Inferior parietal cortex (tissue), 1 donor: Measurements from ENCODE around the gene VSTM2B.

ENCODE experiments used
- DNase-seq: peaks from one replicate; pipeline ENCODE4 v3.0.0-alpha.2; 2016; ENCODE audit errors: extremely low spot score

VSTM2B gene

DNA sequence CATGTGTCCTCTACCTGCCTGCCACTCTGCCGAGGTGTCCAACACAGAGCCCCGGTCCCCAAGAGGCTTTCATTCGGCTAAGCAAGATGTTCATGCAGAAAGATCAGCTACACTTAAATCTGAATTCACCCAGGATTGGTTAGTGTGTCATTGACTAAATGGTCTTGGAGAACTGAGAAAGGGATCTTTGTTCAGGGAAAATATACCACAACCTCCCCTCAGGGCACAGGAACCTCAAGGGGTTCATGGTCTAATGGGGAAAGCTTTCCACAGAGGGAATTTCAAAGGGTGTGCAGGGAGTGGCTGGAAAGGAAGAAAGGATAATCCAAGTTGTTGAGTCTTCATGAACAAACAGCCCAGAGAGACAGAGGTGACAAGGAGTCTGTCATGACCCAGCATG is 65.9 kb downstream of the VSTM2B start:
- DNase-seq: no peak

DNA sequence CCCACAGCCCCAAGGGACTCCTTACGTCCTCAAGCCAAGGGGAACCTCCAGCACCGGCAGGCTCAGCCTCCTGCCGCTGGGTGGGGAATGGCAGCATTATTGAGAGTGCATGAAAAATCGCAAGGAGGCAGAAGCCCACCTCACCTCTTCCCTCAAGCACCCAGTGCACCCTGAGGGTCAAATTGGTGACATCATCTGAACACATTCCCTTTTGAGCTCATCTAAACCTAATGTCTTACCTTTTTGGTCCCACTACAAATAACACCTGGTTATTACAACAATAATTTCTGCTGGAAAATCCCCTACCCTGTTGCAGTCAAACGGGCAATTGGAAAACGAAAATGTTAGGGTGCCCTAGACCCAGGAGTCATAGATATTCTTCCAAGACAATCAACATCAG is 68.1 kb downstream of the VSTM2B start:
- no peak for DNase-seq

DNA sequence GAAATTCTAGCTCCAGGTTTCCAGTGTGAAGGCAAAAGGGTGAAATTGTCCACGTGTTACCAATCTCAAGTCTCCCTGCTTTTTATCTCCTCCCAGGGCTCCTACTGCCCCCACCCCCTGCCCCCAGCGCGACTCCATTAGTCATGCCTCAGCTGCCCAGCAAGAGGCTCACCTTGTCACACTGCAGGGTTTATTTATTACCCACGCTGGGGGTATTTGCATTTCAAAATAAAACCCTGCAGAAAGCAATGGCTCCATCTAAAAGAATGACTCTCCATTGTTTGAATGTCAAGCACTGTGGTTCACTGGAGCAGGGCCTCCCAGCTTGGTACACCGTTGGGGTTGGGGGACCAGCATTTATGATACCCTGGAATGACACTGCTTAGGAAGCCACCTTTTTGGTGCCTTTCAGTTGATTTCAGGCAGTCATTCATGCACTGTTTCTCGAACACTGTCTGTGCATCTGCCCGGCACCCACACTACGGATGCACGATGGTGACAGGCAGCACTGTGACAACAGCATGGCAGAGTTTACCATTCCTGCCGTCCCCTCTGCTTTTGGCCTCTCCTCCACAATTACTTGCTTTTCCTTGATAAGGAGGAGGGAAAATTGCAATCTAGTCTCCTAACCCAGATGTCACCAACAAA is 70.4 kb downstream of the VSTM2B start:
- DNase-seq: no peak

DNA sequence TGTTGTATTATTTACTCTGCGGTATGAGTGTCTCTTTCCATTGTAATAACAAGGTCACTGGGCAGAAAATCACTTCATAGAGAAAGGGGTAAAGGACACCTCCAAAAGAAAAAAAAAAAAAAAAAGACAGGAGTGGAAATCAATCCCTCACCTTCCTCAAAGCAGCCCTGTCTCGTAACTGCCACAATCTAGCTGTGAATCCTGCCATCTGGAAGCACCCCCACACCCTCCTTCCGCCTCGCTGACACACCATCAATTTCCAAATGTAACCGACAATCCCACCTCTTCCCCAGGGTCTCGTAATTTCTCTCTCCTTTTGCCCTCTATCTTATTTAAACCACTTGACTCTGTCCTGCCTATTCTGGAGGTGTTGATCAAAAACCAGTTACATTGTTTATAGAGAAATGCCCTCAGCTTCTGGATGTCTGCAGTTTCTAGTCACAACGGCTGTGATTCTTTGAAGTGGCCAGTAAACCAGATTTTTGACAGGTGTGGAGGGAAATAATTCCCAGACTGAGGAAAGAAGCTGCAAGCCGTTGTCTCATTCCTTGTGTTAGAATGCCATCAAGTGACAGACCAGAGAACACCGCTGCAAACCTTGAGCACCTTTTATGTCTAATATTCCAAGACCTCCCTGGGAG is 71.2 kb downstream of the VSTM2B start:
- peak; percentile 50 for DNase-seq

DNA sequence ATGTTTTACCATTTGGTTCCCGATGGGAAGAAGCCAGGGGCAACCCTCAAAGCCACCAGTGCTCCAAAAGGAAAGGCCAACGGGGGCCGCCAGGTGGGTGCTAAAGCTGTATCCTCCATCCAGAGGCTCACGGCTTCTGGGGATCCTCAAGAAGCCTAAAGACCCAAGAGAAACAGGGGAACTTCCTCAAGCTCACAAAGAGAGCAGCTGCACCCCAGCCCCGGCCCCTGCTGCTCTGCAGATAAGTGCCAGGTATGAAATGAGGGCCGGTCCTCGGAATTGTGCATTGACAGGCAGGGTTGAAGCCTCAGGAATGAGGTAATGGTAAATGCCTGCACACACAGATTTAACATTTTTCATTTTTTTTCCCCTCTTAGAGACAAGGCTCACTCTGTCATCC is 72.2 kb downstream of the VSTM2B start:
- DNase-seq: no peak

DNA sequence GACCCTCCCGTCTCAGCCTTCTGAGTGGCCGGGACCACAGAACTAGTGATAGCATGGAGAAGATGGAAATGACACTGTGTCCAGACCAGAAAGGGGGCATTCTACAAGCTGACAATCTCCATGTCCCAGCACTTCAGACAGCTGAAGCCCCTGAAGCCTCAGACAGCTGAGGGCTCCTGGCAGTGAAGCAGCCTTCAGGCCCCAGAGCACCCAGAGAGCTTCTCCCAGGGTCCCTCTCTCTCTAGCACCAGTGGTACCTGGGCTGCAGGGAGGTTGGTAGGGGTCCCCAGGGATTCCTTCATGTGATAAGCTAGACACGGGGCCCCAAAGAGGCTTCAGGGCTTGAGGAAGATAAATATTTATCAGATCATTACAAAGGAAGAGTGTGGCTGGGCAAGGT is 72.7 kb downstream of the VSTM2B start:
- DNase-seq: no peak

DNA sequence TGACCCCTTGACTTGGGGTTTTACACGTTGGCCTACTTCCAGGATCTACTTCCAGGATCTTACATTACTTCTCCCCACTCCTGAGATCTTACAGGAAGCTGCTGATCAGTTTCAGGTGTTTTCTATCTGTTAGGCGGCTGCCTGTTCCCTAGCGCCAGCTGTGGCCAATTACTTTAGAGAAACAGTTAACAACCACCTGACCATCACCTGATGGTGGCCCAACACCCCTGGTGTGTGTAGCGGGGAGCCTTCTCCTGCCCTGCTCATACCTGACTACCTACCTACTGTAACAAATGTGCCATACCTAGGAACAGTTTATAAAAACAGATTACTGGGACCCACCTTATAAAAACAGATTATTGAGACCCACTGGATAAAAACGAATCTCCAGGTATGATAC is 77.5 kb downstream of the VSTM2B start:
- no peak for DNase-seq

DNA sequence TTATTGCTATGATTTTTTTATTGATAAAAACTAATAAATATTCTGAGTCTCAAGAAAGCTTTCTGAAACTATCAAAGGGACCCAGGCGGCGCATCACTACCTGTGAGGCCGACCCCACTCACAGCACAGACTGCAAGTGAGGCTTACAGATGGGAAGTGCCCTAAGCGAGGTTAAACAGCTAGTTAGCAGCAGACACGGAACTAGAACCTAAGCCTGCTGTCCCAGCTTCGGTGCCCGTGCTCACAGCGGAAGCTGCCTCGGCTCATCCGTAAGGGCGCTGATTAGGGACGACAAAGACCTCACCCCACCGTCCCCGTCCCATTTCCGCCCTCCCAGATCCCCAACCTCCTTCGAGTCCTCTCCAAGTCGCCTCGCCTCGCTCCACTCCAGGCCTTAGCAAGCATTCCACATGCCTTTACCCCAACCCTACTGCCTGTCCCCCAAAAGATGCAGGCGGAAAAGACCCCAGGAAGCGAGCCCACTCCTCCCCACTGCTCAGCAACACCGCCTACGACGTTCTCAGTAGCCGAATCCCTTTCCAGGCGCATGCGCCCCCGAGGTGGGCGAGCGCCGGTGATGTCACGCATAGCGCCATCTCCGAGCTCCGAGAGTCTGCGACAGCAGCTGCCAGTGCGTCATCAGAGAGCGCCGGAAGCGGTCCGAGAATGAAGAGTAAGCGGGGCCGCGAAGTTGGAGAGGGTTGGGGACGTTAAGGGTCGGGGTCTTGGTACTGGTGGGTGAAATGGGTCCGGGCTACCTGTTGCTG is 80.0 kb downstream of the VSTM2B start, which contains the start of gene POP4:
TSS of gene POP4 (plus strand) at position 631 of the 767 bp plus-strand sequence. CDS start at position 667, 36 bp downstream.
- DNase-seq: peak; percentile 98

DNA sequence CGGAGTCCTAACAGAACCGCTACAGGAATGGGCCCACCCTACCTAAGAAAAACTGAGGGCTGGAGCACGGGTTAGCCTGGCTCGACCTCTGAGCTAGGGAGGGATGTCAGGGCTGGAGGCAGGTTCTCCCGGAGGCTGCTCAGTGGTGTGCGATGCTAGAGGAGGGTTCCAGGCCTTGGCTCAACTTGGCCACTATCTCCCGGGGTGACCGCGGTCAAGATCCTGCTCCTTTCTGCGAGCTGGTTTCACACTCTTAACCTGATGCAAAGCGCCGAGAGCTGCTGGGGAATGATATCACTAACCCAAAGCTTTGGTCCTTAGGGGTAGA is 80.6 kb downstream of the VSTM2B start:
- no peak for DNase-seq

DNA sequence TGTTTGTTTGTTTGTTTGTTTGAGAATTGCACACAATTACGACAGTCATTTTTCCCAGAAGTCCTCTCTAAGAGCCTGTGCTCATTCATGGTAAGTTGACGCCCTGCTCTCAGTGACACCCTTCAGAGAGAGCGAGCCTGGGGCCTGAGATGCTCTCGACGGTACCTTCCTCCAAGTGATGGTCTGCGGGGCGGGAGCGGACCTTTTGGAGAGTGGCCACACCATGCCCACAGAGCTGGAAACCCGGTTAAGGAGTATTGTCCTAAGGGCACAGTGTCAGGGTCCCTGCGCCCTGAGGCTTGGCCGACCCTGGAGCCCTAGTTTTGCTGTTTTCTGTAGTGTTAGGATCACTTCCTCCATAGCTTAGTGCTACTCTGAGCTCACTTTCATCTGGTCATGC is 83.8 kb downstream of the VSTM2B start:
- no peak for DNase-seq

DNA sequence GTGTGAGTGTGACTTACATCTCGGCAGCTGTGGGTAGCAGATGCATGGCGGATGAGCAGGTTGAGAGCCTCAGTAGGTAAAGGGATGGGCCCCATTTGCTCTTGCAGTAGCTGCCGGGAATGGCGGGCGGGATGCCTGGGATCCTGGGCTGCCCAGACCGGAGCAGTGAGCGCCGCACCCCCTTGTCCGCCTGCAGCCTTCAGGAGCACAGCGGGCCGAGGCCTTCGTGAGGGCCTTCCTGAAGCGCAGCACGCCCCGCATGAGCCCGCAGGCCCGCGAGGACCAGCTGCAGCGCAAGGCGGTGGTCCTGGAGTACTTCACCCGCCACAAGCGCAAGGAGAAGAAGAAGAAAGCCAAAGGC is 84.4 kb downstream of the VSTM2B start:
- no peak for DNase-seq

DNA sequence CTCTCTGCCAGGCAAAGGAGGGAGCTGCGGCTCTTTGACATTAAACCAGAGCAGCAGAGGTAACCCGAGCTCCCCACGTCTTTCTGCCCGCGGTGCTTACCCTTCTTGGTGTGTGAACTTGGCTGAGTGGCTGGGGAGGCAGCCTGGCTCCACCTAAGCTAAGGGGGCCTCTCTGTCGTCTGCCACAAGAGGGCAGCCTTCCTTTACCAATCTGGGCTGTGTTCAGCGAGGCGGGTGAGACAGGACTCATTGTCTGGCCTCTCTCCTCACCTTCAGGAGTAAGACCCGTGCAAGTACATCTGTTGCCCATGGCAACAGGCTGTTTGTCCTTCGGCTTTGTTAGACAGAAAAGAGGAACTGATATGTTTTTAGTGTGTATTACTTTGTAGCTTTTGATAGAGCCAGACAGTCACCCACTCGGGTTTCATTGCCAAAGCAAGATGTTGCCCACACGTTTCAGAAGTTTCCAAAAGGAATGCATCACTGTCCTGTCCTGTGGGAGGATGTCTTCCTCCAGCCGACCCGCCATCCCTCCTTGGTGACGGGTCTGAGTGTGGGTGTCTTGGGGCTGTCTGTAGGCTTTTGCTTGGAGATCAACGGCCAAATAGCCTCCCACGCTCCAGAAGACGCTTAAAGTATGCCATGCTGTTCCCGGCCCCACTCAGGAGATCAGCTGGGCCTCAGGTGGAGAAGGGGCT is 84.9 kb downstream of the VSTM2B start:
- DNase-seq: peak; percentile 91

DNA sequence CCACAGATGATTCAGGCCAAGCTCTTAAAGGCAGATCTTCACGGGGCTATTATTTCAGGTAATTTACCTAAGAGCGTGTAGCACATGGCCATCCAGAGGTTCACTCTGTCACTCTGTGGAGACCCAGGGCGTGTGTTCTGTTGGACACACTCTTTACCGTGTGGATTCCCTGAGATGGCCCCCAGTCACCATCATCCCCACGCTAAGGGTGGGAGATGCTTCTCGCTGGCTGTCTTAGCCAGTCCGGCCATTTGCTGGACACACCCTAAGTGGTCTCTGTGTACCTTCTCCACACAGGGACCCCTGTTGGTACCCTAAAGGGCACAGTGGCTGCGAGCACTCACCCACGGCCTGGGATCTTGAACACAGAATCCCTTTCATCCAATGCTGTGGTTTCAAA is 86.3 kb downstream of the VSTM2B start:
- DNase-seq: no peak

DNA sequence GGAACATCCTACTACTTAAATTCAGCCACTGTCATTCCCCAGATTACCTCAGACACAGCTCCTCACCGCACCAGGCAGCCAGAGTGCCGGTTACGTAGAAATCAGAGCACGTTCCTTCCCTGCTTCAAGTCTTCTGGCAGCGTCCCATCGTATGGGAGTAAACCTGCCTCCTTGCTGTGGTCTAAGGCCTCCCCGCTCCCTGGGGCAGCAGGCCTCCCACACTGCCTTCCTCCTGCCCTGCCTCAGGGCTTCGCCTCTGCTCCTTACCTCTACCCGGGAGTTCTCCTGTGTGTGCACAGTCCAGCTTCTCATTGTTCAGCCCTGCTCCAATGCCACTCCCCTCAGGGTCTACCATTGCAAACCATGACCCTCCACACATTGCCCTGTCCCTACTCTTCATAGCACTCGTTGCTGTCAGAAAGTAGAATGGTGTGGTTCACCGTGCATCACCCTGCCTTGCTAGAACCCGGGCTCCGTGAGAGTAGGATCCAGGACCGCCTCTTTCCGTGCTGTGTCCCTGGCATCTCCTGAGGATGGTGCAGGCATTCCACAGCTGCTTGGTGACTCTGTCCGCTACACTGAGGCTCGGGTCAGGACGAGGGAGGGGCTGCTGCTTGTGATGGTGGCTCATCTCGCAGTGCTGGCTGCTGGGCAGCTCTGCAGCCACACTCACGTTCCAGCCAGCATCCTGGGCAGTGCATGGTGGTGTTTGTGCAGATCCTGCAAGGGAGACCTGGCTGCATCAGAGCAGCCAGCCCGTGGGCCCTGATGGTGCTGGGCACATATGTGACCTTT is 87.2 kb downstream of the VSTM2B start:
- no peak for DNase-seq

DNA sequence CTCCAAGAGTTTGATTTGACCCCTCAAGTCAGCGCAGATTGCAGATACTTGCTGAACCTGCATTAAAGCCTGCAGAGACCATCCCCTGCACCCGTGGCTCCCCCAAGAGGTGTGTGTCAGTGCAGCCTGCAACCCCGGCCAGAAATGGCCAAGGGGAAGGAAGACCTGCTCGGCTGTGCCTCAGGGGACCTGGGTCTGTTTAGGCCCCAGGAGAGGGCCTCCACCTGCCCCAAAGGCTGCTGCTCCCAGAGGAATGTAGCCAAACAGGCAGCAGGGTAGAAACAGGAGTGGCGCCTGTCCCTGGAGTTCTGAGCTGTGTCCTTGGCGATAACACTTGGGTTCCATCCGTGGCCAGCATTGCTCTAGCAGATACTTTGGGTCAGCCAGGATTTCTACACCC is 88.3 kb downstream of the VSTM2B start:
- no peak for DNase-seq
